SK-N-MC (cell line): ENCODE results near the gene SLC2A6.

Source experiments
- DNase-seq: peaks from one replicate; pipeline ENCODE4 v3.0.0-alpha.2; 2011; ENCODE audit warnings: low read depth, low spot score
- H3K27ac ChIP-seq: fragments of 200-600 bp; sonication (generic); 2 replicates; pipeline ENCODE4 v1.5.1; 2016; ENCODE audit warnings: mixed run types
- H3K36me3 ChIP-seq: fragments of 200-600 bp; sonication (generic); 2 replicates; pipeline ENCODE4 v1.6.1; 2017; ENCODE audit warnings: antibody characterized with exemption, low read length, mixed read lengths; ENCODE audit not compliant: insufficient read depth
- H3K4me3 ChIP-seq: fragments of 200-600 bp; sonication (generic); 2 replicates; pipeline ENCODE4 v1.5.1; 2016
- H3K9ac ChIP-seq: fragments of 200-600 bp; sonication (generic); 2 replicates; pipeline ENCODE4 v1.8.0; 2017; ENCODE audit warnings: mixed run types, mixed read lengths; ENCODE audit not compliant: insufficient read length
- H3K9me3 ChIP-seq: fragments of 200-600 bp; sonication (generic); 2 replicates; pipeline ENCODE4 v1.6.1; 2017; ENCODE audit warnings: low read depth, mild to moderate bottlenecking, antibody characterized with exemption, low read length, moderate library complexity, mixed read lengths
- EZH2 ChIP-seq: fragments of 200-600 bp; sonication (generic); IDR thresholded peaks from one replicate; pipeline ENCODE4 v1.6.1; 2017; ENCODE audit warnings: antibody characterized with exemption
- FOXP2 ChIP-seq: optimal IDR thresholded peaks from 2 replicates; pipeline ENCODE3; 2011; ENCODE audit warnings: mild to moderate bottlenecking, moderate library complexity; ENCODE audit not compliant: insufficient read depth; ENCODE audit errors: extremely low read length, control extremely low read depth
- POLR2AphosphoS5 ChIP-seq: IDR thresholded peaks from 2 replicates; pipeline ENCODE4 v1.6.1; 2012; ENCODE audit warnings: mild to moderate bottlenecking, low read depth, low read length, borderline replicate concordance

Gene SLC2A6

DNA sequence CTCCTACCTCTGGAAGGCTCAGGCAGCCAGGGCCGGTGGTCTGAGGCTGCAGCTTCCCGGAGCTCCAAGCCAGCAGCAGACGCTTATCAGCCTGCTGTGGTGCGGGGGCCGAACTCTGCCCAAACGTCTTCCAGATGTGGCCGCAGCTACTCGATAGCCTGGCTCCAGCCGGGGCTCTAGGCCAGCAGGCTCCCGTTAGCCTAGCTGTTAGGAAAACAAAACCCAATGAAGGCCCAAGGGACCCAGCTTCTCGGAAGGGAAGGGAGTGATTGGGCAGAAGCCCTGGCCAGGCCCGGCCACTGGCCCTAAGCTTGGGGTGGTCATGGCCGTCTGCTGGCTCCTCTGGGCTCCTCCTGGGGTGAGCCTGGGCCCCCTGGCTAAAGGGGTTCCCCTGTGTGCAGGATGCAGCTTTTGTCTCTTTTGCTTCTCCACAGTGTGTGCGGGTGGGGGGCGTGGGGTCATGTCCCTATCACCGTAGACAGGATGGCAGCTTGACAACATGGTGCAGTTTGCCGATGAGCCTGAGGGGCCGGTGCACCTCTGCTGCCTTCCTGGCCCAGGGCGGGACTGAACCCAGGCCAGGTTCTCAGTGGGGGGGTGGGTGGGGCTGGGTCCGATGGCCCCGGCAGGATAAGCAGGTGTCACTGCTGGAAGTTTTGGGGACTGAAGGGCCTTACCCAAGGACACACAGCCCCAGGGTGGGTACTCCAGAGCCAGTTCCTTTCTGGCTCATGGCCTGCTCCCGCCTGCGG, 27.2 kb upstream of the SLC2A6 start:
- no peak overlapping the region for H3K9ac ChIP-seq
- no peaks in the 10 kb centered on the region for H3K9me3 ChIP-seq
- DNase-seq = no peak
- no peaks in the 10 kb centered on the region for H3K36me3 ChIP-seq
- no peak overlapping the region for H3K4me3 ChIP-seq
- TF ChIP-seq POLR2AphosphoS5 (no peak), FOXP2 (no peak), EZH2 (no peak)
- no peak overlapping the region for H3K27ac ChIP-seq

DNA sequence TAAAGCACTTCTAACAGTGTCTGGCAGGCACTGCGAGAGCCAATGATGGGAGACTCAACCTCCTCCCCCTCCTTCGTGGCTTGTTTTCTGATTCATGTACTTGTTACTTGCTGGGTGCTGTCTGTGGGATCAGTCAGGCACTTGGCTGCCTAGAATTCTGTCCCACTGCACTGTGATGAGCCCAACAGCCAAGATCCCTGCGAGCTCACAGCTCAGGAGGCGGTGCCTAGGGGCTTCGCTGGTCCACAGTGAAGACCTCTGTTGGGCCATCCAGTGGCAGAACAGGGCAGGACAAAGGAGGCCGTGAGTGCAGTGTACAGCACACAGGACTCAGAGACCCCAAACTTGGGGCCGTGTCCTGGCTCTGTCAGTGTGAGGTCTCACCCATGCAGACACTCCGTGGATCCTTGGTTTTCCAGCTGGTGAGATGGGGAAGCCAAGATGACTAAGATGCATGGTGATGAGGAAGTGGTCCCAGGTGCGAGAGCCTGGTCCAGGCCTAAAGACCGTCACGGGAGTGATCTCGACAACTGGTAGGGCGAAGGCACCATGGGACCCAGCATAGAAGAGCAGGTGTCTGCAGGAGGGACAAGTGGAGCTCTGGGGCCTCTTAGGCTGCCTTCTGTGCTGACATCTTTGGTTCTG, 26.4 kb upstream of the SLC2A6 start:
- no peak overlapping the region for H3K4me3 ChIP-seq
- H3K9ac ChIP-seq = no peak overlapping the region
- H3K27ac ChIP-seq = no peak overlapping the region
- DNase-seq = no peak
- TF ChIP-seq FOXP2 (no peak), POLR2AphosphoS5 (no peak), EZH2 (no peak)
- H3K36me3 ChIP-seq = no peaks in the 10 kb centered on the region
- H3K9me3 ChIP-seq = no peaks in the 10 kb centered on the region

DNA sequence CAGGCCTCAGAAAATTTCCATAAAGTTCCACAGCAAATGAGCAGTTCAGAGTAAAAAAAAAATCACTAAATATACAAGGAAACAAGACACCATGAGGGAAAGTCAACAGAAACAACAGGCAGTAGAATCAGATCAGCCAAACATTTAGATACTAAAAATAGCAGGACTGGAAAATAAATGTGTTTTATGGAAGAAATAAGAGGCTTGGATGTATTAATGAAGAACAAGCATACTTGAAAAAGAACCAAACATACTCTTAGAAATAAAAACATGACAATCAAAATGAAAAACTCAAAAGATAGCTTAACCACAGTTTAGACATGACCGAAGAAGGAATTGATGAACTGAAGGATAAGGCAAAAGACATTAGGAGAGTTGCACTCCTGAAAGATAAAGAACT, 23.2 kb upstream of the SLC2A6 start:
- TF ChIP-seq EZH2 = no peak
- no peak for TF ChIP-seq POLR2AphosphoS5
- no peak for TF ChIP-seq FOXP2
- Histone ChIP-seq H3K9me3 (no peaks in the 10 kb centered on the region), H3K9ac (no peak overlapping the region), H3K27ac (no peak overlapping the region), H3K4me3 (no peak overlapping the region), H3K36me3 (no peaks in the 10 kb centered on the region)
- DNase-seq = no peak

DNA sequence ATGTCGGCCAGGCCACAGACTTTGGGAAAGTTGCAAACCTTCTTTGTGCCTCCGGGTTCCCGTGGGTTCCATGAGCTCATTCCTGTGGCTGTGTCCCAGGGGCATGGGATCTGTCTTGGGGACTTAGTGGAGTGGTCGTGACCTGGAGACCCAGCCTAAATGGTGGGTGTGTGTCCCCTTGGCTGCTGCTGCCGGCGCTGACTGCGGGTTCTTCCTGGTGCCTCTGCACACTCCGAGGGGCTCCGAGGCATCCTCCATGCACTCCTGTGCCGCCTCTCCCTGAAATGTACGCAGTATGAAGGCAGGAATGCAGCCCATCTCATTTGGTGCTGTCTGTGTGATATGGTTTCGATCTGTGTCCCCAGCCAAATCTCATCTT, 21.0 kb upstream of the SLC2A6 start:
- Histone ChIP-seq H3K9ac (no peak overlapping the region), H3K9me3 (no peaks in the 10 kb centered on the region), H3K27ac (no peak overlapping the region), H3K36me3 (no peaks in the 10 kb centered on the region), H3K4me3 (no peak overlapping the region)
- no peak for DNase-seq
- TF ChIP-seq EZH2 (no peak), FOXP2 (no peak), POLR2AphosphoS5 (no peak)

DNA sequence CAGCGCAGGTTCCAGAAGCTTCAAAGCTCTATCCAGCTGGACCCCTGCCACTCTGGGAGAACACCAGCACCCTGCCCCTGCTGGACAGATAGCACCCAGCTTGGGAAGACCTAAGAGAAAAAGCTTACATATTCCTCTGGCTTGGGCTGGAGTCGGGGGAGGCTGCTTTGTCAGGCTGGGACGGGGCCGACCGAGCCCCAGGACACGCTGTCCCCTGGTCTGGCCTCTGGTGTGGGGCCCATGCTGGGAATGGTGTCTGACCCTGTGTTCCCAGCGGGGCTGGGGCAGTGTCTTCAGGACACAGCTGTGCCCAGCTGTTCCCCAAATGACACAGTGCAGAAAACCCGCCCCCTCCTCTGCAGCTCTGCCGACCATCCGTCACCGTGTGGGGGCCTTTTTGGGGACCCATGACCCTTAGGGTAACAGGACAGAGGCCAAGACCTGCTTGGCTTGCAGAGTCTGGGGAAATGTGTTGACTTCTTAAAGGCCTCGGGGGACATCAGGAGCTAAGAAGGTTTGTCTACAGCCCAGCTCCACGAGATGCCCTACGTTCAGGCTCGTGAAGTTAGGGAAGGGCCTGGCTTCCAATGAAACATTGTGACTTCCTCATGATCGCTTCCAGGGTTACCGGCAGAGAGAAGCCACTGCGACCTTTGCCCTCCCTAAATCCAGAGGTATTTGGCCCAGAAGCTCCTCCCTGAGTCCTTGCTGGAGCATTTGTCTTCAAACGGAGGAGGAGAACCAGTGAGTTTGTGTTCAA, 20.4 kb upstream of the SLC2A6 start:
- no peaks in the 10 kb centered on the region for H3K9me3 ChIP-seq

DNA sequence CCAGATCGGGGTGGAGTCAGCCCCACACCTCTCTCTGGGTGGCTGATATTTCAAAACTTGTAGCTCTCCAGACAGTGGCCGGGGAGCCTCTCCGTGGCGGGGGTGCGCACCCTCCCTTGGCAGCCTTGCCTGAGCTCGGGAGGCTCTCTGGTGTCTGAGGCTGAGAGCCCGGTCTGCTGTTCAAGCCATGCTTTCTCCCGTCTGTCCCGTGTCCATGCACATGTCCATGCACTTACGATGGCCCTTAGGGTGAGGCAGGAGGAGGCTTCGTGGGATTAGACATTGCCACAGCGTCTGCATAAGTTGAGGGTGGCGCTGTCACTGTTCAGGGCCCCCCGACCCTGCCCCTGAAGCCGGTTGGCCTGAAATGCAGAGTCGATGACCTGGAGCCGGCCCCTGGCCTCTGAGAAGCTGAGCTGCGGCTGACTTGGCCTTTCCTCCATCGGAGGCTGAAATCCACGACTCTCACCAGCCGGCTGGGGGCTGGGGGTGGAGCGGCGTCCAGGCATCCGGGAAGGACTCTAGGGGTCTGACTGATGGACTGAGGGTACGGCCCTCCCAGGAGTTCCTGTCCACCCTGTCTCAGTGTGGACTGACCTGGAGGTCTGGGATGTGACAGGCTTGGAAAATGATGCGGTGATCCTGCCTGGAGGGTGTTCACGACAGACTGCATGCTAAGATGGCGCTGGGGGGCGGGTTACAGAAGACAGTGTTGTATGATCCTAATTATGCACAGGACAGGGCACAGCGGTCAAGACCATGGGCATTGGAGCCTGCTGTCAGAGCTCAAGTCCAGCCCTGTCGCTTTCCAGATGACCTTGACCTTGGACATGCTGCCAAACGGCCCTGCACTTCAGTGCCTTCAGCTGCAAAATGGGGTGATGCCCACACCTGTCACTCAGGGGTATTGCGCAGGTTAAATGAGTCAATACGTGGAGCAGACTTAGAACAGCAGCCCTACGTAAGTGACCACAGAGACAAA, 18.3 kb upstream of the SLC2A6 start:
- Histone ChIP-seq H3K4me3 (no peak overlapping the region), H3K9ac (no peak overlapping the region), H3K9me3 (no peaks in the 10 kb centered on the region), H3K36me3 (no peaks in the 10 kb centered on the region), H3K27ac (no peak overlapping the region)
- TF ChIP-seq FOXP2 (no peak), EZH2 (no peak), POLR2AphosphoS5 (no peak)
- no peak for DNase-seq

More for the DNA sequence above, 20.4 kb upstream of the SLC2A6 start:
- H3K9ac ChIP-seq = no peak overlapping the region
- TF ChIP-seq EZH2 (no peak), POLR2AphosphoS5 (no peak), FOXP2 (no peak)
- no peak overlapping the region for H3K4me3 ChIP-seq
- H3K36me3 ChIP-seq = no peaks in the 10 kb centered on the region
- no peak overlapping the region for H3K27ac ChIP-seq
- no peak for DNase-seq

DNA sequence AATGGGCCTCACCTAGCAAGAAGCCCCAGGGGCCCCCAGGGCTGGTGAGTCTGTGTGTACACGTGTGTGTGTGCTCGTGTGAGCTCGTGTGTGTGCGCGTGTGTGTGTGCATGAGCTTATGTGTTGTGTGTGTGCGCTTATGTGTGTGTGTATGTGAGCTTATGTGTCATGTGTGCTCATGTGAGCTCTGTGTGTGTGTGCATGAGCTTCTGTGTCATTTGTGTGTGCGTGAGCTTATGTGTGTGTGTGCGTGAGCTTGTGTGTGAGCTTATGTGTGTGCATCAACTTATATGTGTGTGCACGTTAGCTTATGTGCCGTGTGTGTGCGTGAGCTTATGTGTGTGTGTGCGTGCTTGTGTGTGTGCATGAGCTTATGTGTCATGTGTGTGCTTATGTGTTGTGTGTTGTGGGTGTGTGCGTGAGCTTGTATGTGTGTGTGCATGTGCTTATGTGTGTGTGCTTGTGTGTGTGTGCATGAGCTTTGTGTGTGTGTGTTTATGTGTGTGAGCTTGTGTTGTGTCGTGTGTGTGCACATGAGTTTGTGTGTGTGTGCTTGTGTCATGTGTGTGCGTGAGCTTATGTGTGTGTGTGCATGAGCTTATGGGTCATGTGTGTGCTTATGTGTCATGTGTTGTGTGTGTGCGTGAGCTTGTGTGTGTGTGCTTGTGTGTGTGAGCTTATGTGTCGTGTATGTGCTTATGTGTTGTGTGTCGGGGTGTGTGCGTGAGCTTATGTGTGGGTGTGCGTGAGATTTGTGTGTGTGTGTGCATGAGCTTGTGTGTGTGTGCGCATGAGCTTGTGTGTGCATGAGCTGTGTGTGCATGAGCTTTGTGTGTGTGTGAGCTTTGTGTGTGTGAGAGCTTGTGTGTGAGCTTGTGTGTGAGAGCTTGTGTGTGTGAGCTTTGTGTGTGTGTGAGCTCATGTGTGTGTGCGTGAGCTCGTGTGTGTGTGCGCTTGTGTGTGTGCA, 16.7 kb upstream of the SLC2A6 start:
- Histone ChIP-seq H3K9ac (no peak overlapping the region), H3K36me3 (no peaks in the 10 kb centered on the region), H3K4me3 (no peak overlapping the region), H3K27ac (no peak overlapping the region), H3K9me3 (no peaks in the 10 kb centered on the region)
- no peak for TF ChIP-seq FOXP2
- no peak for TF ChIP-seq EZH2
- no peak for TF ChIP-seq POLR2AphosphoS5
- no peak for DNase-seq
